Endothelial cell of umbilical vein (primary cell): ENCODE results near the gene LRRTM4. TPM values are rescaled to one million over a fixed set of nuclear protein-coding genes. Genes with fewer than 3 reads are reported as not detected.

Experiments used
- BruUV-seq: library from RNA; stranded (reverse); fragments of 400-500 nt; replicated peaks from 2 replicates; lab custom pipeline; 2021; lab: Mats Ljungman, UMichigan
- CTCF ChIA-PET: fragments of 300-600, 350-600 bp; sonication (Branson Sonifier 250); formaldehyde crosslinking; loops from one replicate; lab custom pipeline; 2021; ENCODE audit warnings: antibody characterized with exemption, inconsistent platforms; lab: Charles Lee
- POLR2A ChIA-PET: fragments of 300-600, 350-600 bp; sonication (Branson Sonifier 250); formaldehyde crosslinking; loops from one replicate; lab custom pipeline; 2021; ENCODE audit warnings: antibody characterized with exemption, inconsistent platforms; lab: Charles Lee
- DNase-seq: peaks from one replicate; pipeline ENCODE4 v3.0.0-alpha.2; 2011; ENCODE audit warnings: low read depth, low spot score
- FAIRE-seq: peaks from 2 replicates; lab custom pipeline; 2011; peaks lifted over from hg19 to GRCh38; lab: Jason Lieb, UNC
- H2AFZ ChIP-seq: 2 replicates; pipeline ENCODE4 v1.6.0; 2012; ENCODE audit warnings: low read depth, low read length, control low read depth, inconsistent platforms
- H3K27ac ChIP-seq: 2 replicates; pipeline ENCODE4 v1.5.1; 2011; ENCODE audit warnings: low read depth, mild to moderate bottlenecking, control low read depth, low read length, moderate library complexity; ENCODE audit not compliant: insufficient read depth
- H3K27me3 ChIP-seq, 2 experiments: 2 replicates each; pipeline versions ENCODE4 v1.6.0 to v1.6.1; 2011; ENCODE audit warnings: low read length in 2 of 2, mixed read lengths in 1 of 2; ENCODE audit not compliant: control insufficient read depth in 2 of 2, insufficient read depth in 2 of 2
- H3K36me3 ChIP-seq, 2 experiments: 2 replicates in 1 of 2; 3 replicates in 1 of 2; pipeline ENCODE4 v1.5.1; 2011; ENCODE audit warnings: low read length in 2 of 2, mild to moderate bottlenecking in 1 of 2, moderate library complexity in 1 of 2; ENCODE audit not compliant: control insufficient read depth in 2 of 2, insufficient read depth in 2 of 2; ENCODE audit errors: extremely low read depth in 1 of 2
- H3K4me1 ChIP-seq: 3 replicates; pipeline ENCODE4 v1.5.1; 2011; ENCODE audit warnings: mild to moderate bottlenecking, low read length; ENCODE audit not compliant: control insufficient read depth, insufficient read depth; ENCODE audit errors: extremely low read depth
- H3K4me2 ChIP-seq: 2 replicates; pipeline ENCODE4 v1.6.1; 2011; ENCODE audit warnings: low read length, control low read depth, mixed read lengths; ENCODE audit not compliant: insufficient read depth
- H3K4me3 ChIP-seq, 3 experiments: fragments of 200-600 bp in 1 of 3; sonication (generic), shearing (Covaris generic) in 1 of 3; replicated peaks in 1 of 3; 2 replicates each; pipeline ENCODE4 v1.5.1; 2011 to 2016; ENCODE audit warnings: control low read depth in 3 of 3, low read length in 3 of 3, mild to moderate bottlenecking in 2 of 3, inconsistent platforms in 1 of 3, low read depth in 1 of 3, moderate library complexity in 1 of 3; ENCODE audit not compliant: insufficient read depth in 1 of 3
- H3K79me2 ChIP-seq: 2 replicates; pipeline ENCODE4 v1.6.0; 2012; ENCODE audit warnings: low read length, inconsistent platforms; ENCODE audit not compliant: control insufficient read depth, insufficient read depth
- H3K9ac ChIP-seq: replicated peaks from 2 replicates; pipeline ENCODE3; 2011; ENCODE audit warnings: low read length, control low read depth; ENCODE audit not compliant: insufficient read depth; ENCODE audit errors: extremely low read depth
- H3K9me1 ChIP-seq: replicated peaks from 3 replicates; pipeline ENCODE4 v1.6.0; 2011; ENCODE audit warnings: mild to moderate bottlenecking, low read length; ENCODE audit not compliant: control insufficient read depth, insufficient read depth; ENCODE audit errors: extremely low read depth
- H3K9me3 ChIP-seq: replicated peaks from 2 replicates; pipeline ENCODE4 v1.5.1; 2012; ENCODE audit warnings: low read length, inconsistent platforms; ENCODE audit not compliant: control insufficient read depth, insufficient read depth
- H4K20me1 ChIP-seq: replicated peaks from 2 replicates; pipeline ENCODE3; 2011; ENCODE audit warnings: mild to moderate bottlenecking, low read length; ENCODE audit not compliant: control insufficient read depth, insufficient read depth; ENCODE audit errors: extremely low read depth
- EZH2 ChIP-seq: IDR thresholded peaks from 2 replicates; pipeline ENCODE4 v1.6.1; 2012; ENCODE audit warnings: borderline replicate concordance, low read depth, mild to moderate bottlenecking, moderate library complexity, low read length, inconsistent platforms; ENCODE audit not compliant: severe bottlenecking
- FOS ChIP-seq: IDR thresholded peaks from 2 replicates; pipeline ENCODE4 v1.6.1; 2011; ENCODE audit warnings: mild to moderate bottlenecking, low read length, moderate library complexity, borderline replicate concordance; ENCODE audit not compliant: insufficient read depth
- GATA2 ChIP-seq: IDR thresholded peaks from 2 replicates; pipeline ENCODE4 v1.7.0; 2011; ENCODE audit warnings: low read depth, mild to moderate bottlenecking, moderate library complexity, mixed read lengths, low read length; ENCODE audit not compliant: insufficient read length, insufficient read depth
- JUN ChIP-seq: IDR thresholded peaks from 2 replicates; pipeline ENCODE4 v1.6.1; 2011; ENCODE audit warnings: borderline replicate concordance, low read depth; ENCODE audit not compliant: insufficient read length, insufficient read depth
- MYC ChIP-seq: IDR thresholded peaks from one replicate; pipeline ENCODE4 v1.6.1; 2011; ENCODE audit warnings: mild to moderate bottlenecking, low read depth, low read length
- POLR2A ChIP-seq: IDR thresholded peaks from 2 replicates; pipeline ENCODE4 v1.6.1; 2012; ENCODE audit warnings: low read depth, mild to moderate bottlenecking, control low read depth, low read length
- POLR2AphosphoS5 ChIP-seq: IDR thresholded peaks from 2 replicates; pipeline ENCODE4 v1.6.1; 2012; ENCODE audit warnings: low read depth, mild to moderate bottlenecking, control low read depth, low read length, moderate library complexity; ENCODE audit not compliant: insufficient read depth
- dilution Hi-C: fragments of 300-500 bp; cut with MboI; formaldehyde crosslinking; loops from one replicate; pipeline ENCODE4 v1.15.0; 2019; ENCODE audit warnings: low sequenced_read_pairs; ENCODE audit not compliant: extremely low pct_ligation_motif_present
- intact Hi-C: fragments of 100-400 bp; cut with micrococcal nuclease; formaldehyde crosslinking; loops from one replicate; pipeline ENCODE4 v1.10.0; 2022
- polyA plus RNA-seq, 4 experiments: library from polyadenylated mRNA; depleted of rRNA in 3 of 4; stranded (reverse) in 3 of 4; unstranded in 1 of 4; fragments of >200 nt; gene quantifications; 2 replicates each; pipeline versions ENCODE4 v1.2.1 to v1.2.3, GENCODE V29; 2011 to 2012; ENCODE audit warnings: missing spikeins in 1 of 4
- total RNA-seq: library from RNA; stranded (reverse); gene quantifications from 2 replicates; pipeline ENCODE4 v1.2.3, GENCODE V29; 2021
- TF ChIP-seq, protein P1 (sequence below): IDR thresholded peaks from 2 replicates; pipeline ENCODE4 v1.6.1; 2011; ENCODE audit not compliant: insufficient read depth, insufficient read length
- TF ChIP-seq, protein P2 (sequence below), 2 donors: IDR thresholded peaks; 1 replicate in 1 of 2; 2 replicates in 1 of 2; pipeline ENCODE4 v1.5.1; 2011; ENCODE audit warnings: low read length in 2 of 2, mild to moderate bottlenecking in 2 of 2, moderate library complexity in 2 of 2, control low read depth in 1 of 2, inconsistent platforms in 1 of 2, low read depth in 1 of 2; ENCODE audit not compliant: insufficient read depth in 1 of 2; ENCODE audit errors: extremely low read depth in 1 of 2

The LRRTM4 gene
- total and polyA plus RNA-seq, 2 donors (not counting 3 experiments of a cell fraction or from before 2014, with no cell fraction given): not detected

- Histone ChIP-seq H3K9ac (peak overlapping the region; percentile 37), H3K4me3 (peak overlapping the region in 1 of 3 experiments; percentile 17), H3K36me3 (no peaks in the 10 kb centered on the region), H3K9me1 (no peaks in the 10 kb centered on the region), H3K27ac (peak overlapping the region; percentile 81), H2AFZ (no peak overlapping the region), H3K27me3 (no peaks in the 10 kb centered on the region), H3K4me1 (peaks cover 18% of the 10 kb centered on the region), H3K79me2 (no peaks in the 10 kb centered on the region), H3K4me2 (peak overlapping the region; percentile 58), H4K20me1 (no peaks in the 10 kb centered on the region), H3K9me3 (no peaks in the 10 kb centered on the region)
- CTCF ChIA-PET: interaction anchor here (1.4 kb wide), 1 partner anchor 9 kb away, joined by 3 read pairs; no protein-coding TSS in a partner anchor
- dilution Hi-C loops: no loop called here
- DNase-seq (peak; percentile 49), FAIRE-seq (peak; percentile 81)
- POLR2A ChIA-PET: no interaction called here
- no TSS peak for BruUV-seq
- intact Hi-C loops: loop anchor here (1.0 kb wide), 1 partner anchor 22 kb away; no protein-coding TSS in a partner anchor
- TF ChIP-seq MYC: no peak
- TF ChIP-seq GATA2: peak; percentile 86
- peak; percentile 23 for TF ChIP-seq POLR2AphosphoS5
- TF ChIP-seq FOS: peak; percentile 57
- no peak for TF ChIP-seq JUN
- no peak for TF ChIP-seq POLR2A
- no peak for TF ChIP-seq EZH2
- TF ChIP-seq, protein P1, sequence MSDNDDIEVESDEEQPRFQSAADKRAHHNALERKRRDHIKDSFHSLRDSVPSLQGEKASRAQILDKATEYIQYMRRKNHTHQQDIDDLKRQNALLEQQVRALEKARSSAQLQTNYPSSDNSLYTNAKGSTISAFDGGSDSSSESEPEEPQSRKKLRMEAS: no peak
- TF ChIP-seq, protein P2, sequence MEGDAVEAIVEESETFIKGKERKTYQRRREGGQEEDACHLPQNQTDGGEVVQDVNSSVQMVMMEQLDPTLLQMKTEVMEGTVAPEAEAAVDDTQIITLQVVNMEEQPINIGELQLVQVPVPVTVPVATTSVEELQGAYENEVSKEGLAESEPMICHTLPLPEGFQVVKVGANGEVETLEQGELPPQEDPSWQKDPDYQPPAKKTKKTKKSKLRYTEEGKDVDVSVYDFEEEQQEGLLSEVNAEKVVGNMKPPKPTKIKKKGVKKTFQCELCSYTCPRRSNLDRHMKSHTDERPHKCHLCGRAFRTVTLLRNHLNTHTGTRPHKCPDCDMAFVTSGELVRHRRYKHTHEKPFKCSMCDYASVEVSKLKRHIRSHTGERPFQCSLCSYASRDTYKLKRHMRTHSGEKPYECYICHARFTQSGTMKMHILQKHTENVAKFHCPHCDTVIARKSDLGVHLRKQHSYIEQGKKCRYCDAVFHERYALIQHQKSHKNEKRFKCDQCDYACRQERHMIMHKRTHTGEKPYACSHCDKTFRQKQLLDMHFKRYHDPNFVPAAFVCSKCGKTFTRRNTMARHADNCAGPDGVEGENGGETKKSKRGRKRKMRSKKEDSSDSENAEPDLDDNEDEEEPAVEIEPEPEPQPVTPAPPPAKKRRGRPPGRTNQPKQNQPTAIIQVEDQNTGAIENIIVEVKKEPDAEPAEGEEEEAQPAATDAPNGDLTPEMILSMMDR (IDR thresholded peaks at IDR 0.05; ENCODE audit: extremely low read depth in 1 of 2, insufficient read depth in 1 of 2, low read depth in 1 of 2, low read length in 2 of 2): no peak
Observed at GRCh38 chr2:76985387-76986136, 536.6 kb downstream of the LRRTM4 start.
